Measurements from ENCODE around the gene MYO5B. TPM values are rescaled to one million over a fixed set of nuclear protein-coding genes. Genes with fewer than 3 reads are reported as not detected.
A peak's percentile ranks its signal among the peaks of the same experiment; 100 is the strongest.

Gene MYO5B
- total RNA-seq, 1 donor from 2014 or later: 31.3 TPM

GRCh38 chr18:50080316-50080715, 114.6 kb downstream of the MYO5B start:
- Histone ChIP-seq H3K36me3 (ENCODE audit: control insufficient read depth, insufficient read depth, low read length) (no peaks in the 10 kb centered on the region), H3K27me3 (ENCODE audit: control insufficient read depth, insufficient read depth, low read length) (no peaks in the 10 kb centered on the region), H3K4me3 (ENCODE audit: low read depth, low read length) (no peak overlapping the region)
- DNase-seq (ENCODE audit: low read depth) (no peak), FAIRE-seq (peak; percentile 23)
- TF ChIP-seq CTCF (IDR thresholded peaks at IDR 0.05; ENCODE audit: insufficient read depth, low read length, severe bottlenecking): no peak

GRCh38 chr18:50079571-50080295, 115.2 kb downstream of the MYO5B start:
- no peaks in the 10 kb centered on the region for H3K27me3 ChIP-seq (ENCODE audit: control insufficient read depth, insufficient read depth, low read length)
- no peak for FAIRE-seq

GRCh38 chr18:50076277-50076676, 118.7 kb downstream of the MYO5B start:
- no peaks in the 10 kb centered on the region for H3K36me3 ChIP-seq (ENCODE audit: control insufficient read depth, insufficient read depth, low read length)
- no peaks in the 10 kb centered on the region for H3K27me3 ChIP-seq (ENCODE audit: control insufficient read depth, insufficient read depth, low read length)
- no peak for TF ChIP-seq CTCF (IDR thresholded peaks at IDR 0.05; ENCODE audit: insufficient read depth, low read length, severe bottlenecking)
- H3K4me3 ChIP-seq (ENCODE audit: low read depth, low read length): no peak overlapping the region
- FAIRE-seq: peak; percentile 32
- DNase-seq (ENCODE audit: low read depth): no peak

More at GRCh38 chr18:50079571-50080295, 115.2 kb downstream of the MYO5B start:
- TF ChIP-seq CTCF (IDR thresholded peaks at IDR 0.05; ENCODE audit: insufficient read depth, low read length, severe bottlenecking): no peak
- no peak for DNase-seq (ENCODE audit: low read depth)
- H3K4me3 ChIP-seq (ENCODE audit: low read depth, low read length): no peak overlapping the region
- no peaks in the 10 kb centered on the region for H3K36me3 ChIP-seq (ENCODE audit: control insufficient read depth, insufficient read depth, low read length)

GRCh38 chr18:50075772-50076171, 119.2 kb downstream of the MYO5B start:
- FAIRE-seq (no peak), DNase-seq (ENCODE audit: low read depth) (no peak)
- Histone ChIP-seq H3K36me3 (ENCODE audit: control insufficient read depth, insufficient read depth, low read length) (no peaks in the 10 kb centered on the region), H3K4me3 (ENCODE audit: low read depth, low read length) (no peak overlapping the region), H3K27me3 (ENCODE audit: control insufficient read depth, insufficient read depth, low read length) (no peaks in the 10 kb centered on the region)
- TF ChIP-seq CTCF (IDR thresholded peaks at IDR 0.05; ENCODE audit: insufficient read depth, low read length, severe bottlenecking): no peak

GRCh38 chr18:50074404-50074803, 120.5 kb downstream of the MYO5B start:
- FAIRE-seq (no peak), DNase-seq (ENCODE audit: low read depth) (no peak)
- Histone ChIP-seq H3K27me3 (ENCODE audit: control insufficient read depth, insufficient read depth, low read length) (no peaks in the 10 kb centered on the region), H3K36me3 (ENCODE audit: control insufficient read depth, insufficient read depth, low read length) (no peaks in the 10 kb centered on the region), H3K4me3 (ENCODE audit: low read depth, low read length) (no peak overlapping the region)
- no peak for TF ChIP-seq CTCF (IDR thresholded peaks at IDR 0.05; ENCODE audit: insufficient read depth, low read length, severe bottlenecking)

- no peak for DNase-seq (ENCODE audit: low read depth)
- no peaks in the 10 kb centered on the region for H3K36me3 ChIP-seq (ENCODE audit: control insufficient read depth, insufficient read depth, low read length)
- H3K27me3 ChIP-seq (ENCODE audit: control insufficient read depth, insufficient read depth, low read length): no peaks in the 10 kb centered on the region
- TF ChIP-seq CTCF (IDR thresholded peaks at IDR 0.05; ENCODE audit: insufficient read depth, low read length, severe bottlenecking): no peak
- H3K4me3 ChIP-seq (ENCODE audit: low read depth, low read length): no peak overlapping the region
- FAIRE-seq: no peak
Observed at GRCh38 chr18:50073319-50073718, 121.6 kb downstream of the MYO5B start.
